Measurements from ENCODE around the gene ITPR3. TPM values are rescaled to one million over a fixed set of nuclear protein-coding genes. Genes with fewer than 3 reads are reported as not detected.

Gene ITPR3
- total and polyA plus RNA-seq, 2 of the 13 experiments (the other 11 are each of a cell fraction or from before 2014, with no cell fraction given) = 3.8 to 21.4 TPM

- TF ChIP-seq SNAPC4 (CRISPR knock-in tag; IDR thresholded peaks at IDR 0.05) = no peak
- TF ChIP-seq MYNN (CRISPR knock-in tag; IDR thresholded peaks at IDR 0.05; ENCODE audit: low read depth) = no peak
- no peak for TF ChIP-seq EP300 (IDR thresholded peaks at IDR 0.05; ENCODE audit: low read depth in 2 of 2, low read length in 2 of 2)
- 0 out of 2 replicates have a peak, but pooled peaks have one; percentile 31 for TF ChIP-seq EP300 (CRISPR knock-in tag; IDR thresholded peaks at IDR 0.05; ENCODE audit: borderline replicate concordance)
- peak; percentile 24; the same call in 1 of the 2 replicates for TF ChIP-seq KDM2A (CRISPR knock-in tag; IDR thresholded peaks at IDR 0.05; ENCODE audit: borderline replicate concordance, low read depth)
- TF ChIP-seq ZNF484 (CRISPR knock-in tag; IDR thresholded peaks at IDR 0.05; ENCODE audit: borderline replicate concordance, low read depth) = no peak
- peak; percentile 78 for TF ChIP-seq XRCC5 (optimal IDR thresholded peaks at IDR 0.05; ENCODE audit: low read length)
- no peak for TF ChIP-seq GLMP (CRISPR knock-in tag; IDR thresholded peaks at IDR 0.05; ENCODE audit: borderline replicate concordance)
- no peak for TF ChIP-seq ZBTB4 (CRISPR knock-in tag; IDR thresholded peaks at IDR 0.05; ENCODE audit: borderline replicate concordance)
- no peak for TF ChIP-seq ZNF740 (CRISPR knock-in tag; IDR thresholded peaks at IDR 0.05)
- no peak for TF ChIP-seq ZNF652 (CRISPR knock-in tag; IDR thresholded peaks at IDR 0.05; ENCODE audit: borderline replicate concordance, low read depth)
- TF ChIP-seq ZNF275 (CRISPR knock-in tag; IDR thresholded peaks at IDR 0.05; ENCODE audit: borderline replicate concordance) = no peak
- TF ChIP-seq ZNF512B (CRISPR knock-in tag; IDR thresholded peaks at IDR 0.05; ENCODE audit: borderline replicate concordance) = no peak
Observed at GRCh38 chr6:33700391-33701050, 79.4 kb downstream of the ITPR3 start (continued).

All from HepG2 (cell line).